ENCODE results near the gene ZNF430. TPM values are rescaled to one million over a fixed set of nuclear protein-coding genes. Genes with fewer than 3 reads are reported as not detected.

The ZNF430 gene
- total and polyA plus RNA-seq, 8 donors, result 2.1 to 9.1 (median 5.1) TPM

- FAIRE-seq (no peak), ATAC-seq (no peak), DNase-seq (no peak)
- Histone ChIP-seq H3K27me3 (no peaks in the 10 kb centered on the region), H3K4me3 (no peak overlapping the region), H3K9me3 (no peaks in the 10 kb centered on the region), H3K36me3 (no peaks in the 10 kb centered on the region), H3K27ac (no peak overlapping the region), H3K4me1 (peaks cover 0 to 11% (median 7%) of the 10 kb centered on the region in 3 donors)
- no peak for TF ChIP-seq CTCF (IDR thresholded peaks at IDR 0.05)
- intact Hi-C loops (cut with DNase I), result no loop called here
These were observed 3.4 kb downstream of the ZNF430 start for GRCh38 chr19:21023901-21024300.

- no peak overlapping the region for H3K27ac ChIP-seq
- FAIRE-seq (no peak), ATAC-seq (no peak), DNase-seq (no peak)
- H3K4me3 ChIP-seq, result no peak overlapping the region
- intact Hi-C loops (cut with DNase I), result no loop called here
- H3K27me3 ChIP-seq, result no peaks in the 10 kb centered on the region
- H3K4me1 ChIP-seq, result no peaks in the 10 kb centered on the region
- H3K9me3 ChIP-seq, result no peaks in the 10 kb centered on the region
- peaks cover 0 to 1% (median 0%) of the 10 kb centered on the region in 3 donors for H3K36me3 ChIP-seq
- no peak for TF ChIP-seq CTCF (IDR thresholded peaks at IDR 0.05)
These were observed 8.5 kb downstream of the ZNF430 start for GRCh38 chr19:21028969-21029268.

GRCh38 chr19:21045028-21045427 lies 24.6 kb downstream of the ZNF430 start:
- H3K27me3 ChIP-seq, result no peaks in the 10 kb centered on the region
- no peak for ATAC-seq
- H3K27ac ChIP-seq, result no peak overlapping the region
- intact Hi-C loops (cut with DNase I), result no loop called here
- H3K36me3 ChIP-seq, result peaks cover 0 to 15% (median 6%) of the 10 kb centered on the region in 3 donors
- H3K4me1 ChIP-seq, result no peaks in the 10 kb centered on the region
- DNase-seq, result no peak
- no peak overlapping the region for H3K4me3 ChIP-seq
- H3K9me3 ChIP-seq, result no peaks in the 10 kb centered on the region
- FAIRE-seq, result no peak
- TF ChIP-seq CTCF (IDR thresholded peaks at IDR 0.05), result no peak

- no peak for FAIRE-seq
- Histone ChIP-seq H3K36me3 (peaks cover 0 to 15% (median 6%) of the 10 kb centered on the region in 3 donors), H3K27ac (no peak overlapping the region), H3K27me3 (no peaks in the 10 kb centered on the region), H3K4me1 (no peaks in the 10 kb centered on the region), H3K9me3 (no peaks in the 10 kb centered on the region), H3K4me3 (no peak overlapping the region)
- 96 to 99% methylated on average over 3 of the region's 3 CpGs for WGBS, 2 donors
- TF ChIP-seq CTCF (IDR thresholded peaks at IDR 0.05), result no peak
- DNase-seq, result no peak
- no peak for ATAC-seq
- intact Hi-C loops (cut with DNase I), result no loop called here
These were observed 26.0 kb downstream of the ZNF430 start for GRCh38 chr19:21046489-21046888.

- intact Hi-C loops (cut with DNase I), result no loop called here
- peak; percentile 13 for FAIRE-seq
- no peak for TF ChIP-seq CTCF (IDR thresholded peaks at IDR 0.05)
- Histone ChIP-seq H3K27me3 (no peaks in the 10 kb centered on the region), H3K36me3 (peaks cover 0 to 11% (median 6%) of the 10 kb centered on the region in 3 donors), H3K27ac (no peak overlapping the region), H3K4me3 (no peak overlapping the region), H3K9me3 (no peaks in the 10 kb centered on the region), H3K4me1 (no peaks in the 10 kb centered on the region)
- DNase-seq, result no peak
- WGBS, 2 donors, result 97 to 99% methylated on average over 2 of the region's 2 CpGs
- no peak for ATAC-seq
These were observed 27.3 kb downstream of the ZNF430 start for GRCh38 chr19:21047716-21048115.
